ENCODE data around the gene KLK2.

KLK2 gene

GRCh38 chr19:50928831-50929230, 55.6 kb downstream of the KLK2 start:
- no peak for DNase-seq

All from CD4-positive, alpha-beta T cell treated with Interleukin-6 for 4 hours (primary cell).